ENCODE results near the gene USP48.

- TF ChIP-seq CTCF (IDR thresholded peaks at IDR 0.05 in 8 of 11, conservative IDR thresholded peaks at IDR 0.05 in 3 of 11) (no peak), POLR2AphosphoS5 (IDR thresholded peaks at IDR 0.05) (no peak), POLR2A (IDR thresholded peaks at IDR 0.05) (no peak)
These were observed 16.8 kb upstream of the USP48 start for GRCh38 chr1:21799730-21800129.

Measured in spleen (tissue), 7 donors.